Activated CD4-positive, alpha-beta T cell treated with anti-CD3 and anti-CD28 coated beads for 24 hours (primary cell): ENCODE data around the gene EXOC2.
A peak's percentile ranks its signal among the peaks of the same experiment; 100 is the strongest.
"Not testable (repeated sequence)": the region's sequence is repeated elsewhere in the genome, so short reads cannot be mapped to it uniquely, and the experiment has no call there.

Experiments
- DNase-seq, 2 donors: peaks; one replicate each; pipeline ENCODE4 v3.0.0-alpha.2; 2020; ENCODE audit warnings: low read depth in 2 of 2

EXOC2 gene

GRCh38 chr6:635233-635632 is 57.7 kb downstream of the EXOC2 start:
- DNase-seq, result no peak

GRCh38 chr6:633611-634010 is 59.3 kb downstream of the EXOC2 start:
- DNase-seq, result no peak

- DNase-seq, result no peak
Observed at GRCh38 chr6:628766-629165, 64.2 kb downstream of the EXOC2 start.

GRCh38 chr6:626236-626635 is 66.7 kb downstream of the EXOC2 start:
- DNase-seq, result no peak

GRCh38 chr6:624979-625378 is 68.0 kb downstream of the EXOC2 start:
- DNase-seq, result no peak

GRCh38 chr6:622462-622861 is 70.5 kb downstream of the EXOC2 start:
- DNase-seq, result no peak

- DNase-seq, result no peak
Observed at GRCh38 chr6:621931-622330, 71.0 kb downstream of the EXOC2 start.

GRCh38 chr6:620950-621349 is 72.0 kb downstream of the EXOC2 start:
- DNase-seq, result no peak

- no peak for DNase-seq
Observed at GRCh38 chr6:620166-620565, 72.8 kb downstream of the EXOC2 start.

GRCh38 chr6:617456-618100 is 75.4 kb downstream of the EXOC2 start:
- DNase-seq, result no peak

GRCh38 chr6:613981-614380 is 79.0 kb downstream of the EXOC2 start:
- no peak for DNase-seq

- DNase-seq, result no peak
Observed at GRCh38 chr6:611928-612327, 81.0 kb downstream of the EXOC2 start.

- DNase-seq, result no peak
Observed at GRCh38 chr6:610882-611281, 82.1 kb downstream of the EXOC2 start.

GRCh38 chr6:609905-610304 is 83.0 kb downstream of the EXOC2 start:
- no peak for DNase-seq

GRCh38 chr6:606829-607379 is 86.0 kb downstream of the EXOC2 start:
- no peak for DNase-seq

- not testable (repeated sequence) for DNase-seq
Observed at GRCh38 chr6:605895-606294, 87.0 kb downstream of the EXOC2 start.

- no peak for DNase-seq
Observed at GRCh38 chr6:604579-604978, 88.4 kb downstream of the EXOC2 start.

- no peak for DNase-seq
Observed at GRCh38 chr6:603265-603664, 89.7 kb downstream of the EXOC2 start.

- DNase-seq, result no peak
Observed at GRCh38 chr6:599576-600448, 93.1 kb downstream of the EXOC2 start.

- DNase-seq, result no peak
Observed at GRCh38 chr6:593907-594212, 99.1 kb downstream of the EXOC2 start.

- DNase-seq, result peak; percentile 55 to 58
Observed at GRCh38 chr6:593139-593906, 99.6 kb downstream of the EXOC2 start.

GRCh38 chr6:589090-589489 is 103.8 kb downstream of the EXOC2 start:
- DNase-seq, result no peak
